H7 (cell line): Measurements from ENCODE around the gene CPT1C. TPM values are rescaled to one million over a fixed set of nuclear protein-coding genes. Genes with fewer than 3 reads are reported as not detected.

Experiments
- DNase-seq: peaks from one replicate; pipeline ENCODE4 v3.0.0; 2012
- H3K27me3 ChIP-seq: 2 replicates; pipeline ENCODE4 v1.6.0; 2011; ENCODE audit warnings: mild to moderate bottlenecking, low read length; ENCODE audit not compliant: control insufficient read depth, insufficient read depth
- H3K36me3 ChIP-seq: replicated peaks from 2 replicates; pipeline ENCODE4 v1.5.1; 2011; ENCODE audit warnings: low read length; ENCODE audit not compliant: control insufficient read depth, insufficient read depth
- H3K4me3 ChIP-seq: 2 replicates; pipeline ENCODE4 v1.5.1; 2011; ENCODE audit warnings: low read depth, mild to moderate bottlenecking, control low read depth, low read length, moderate library complexity; ENCODE audit not compliant: insufficient read depth
- total RNA-seq: library from RNA; depleted of rRNA; stranded (reverse); fragments of >200 nt; shearing (Covaris generic); gene quantifications from 2 replicates; pipeline ENCODE4 v1.2.3, GENCODE V29; 2014

Gene CPT1C
- total RNA-seq, 1 experiment from 2014 or later, result 25.8 TPM

DNA sequence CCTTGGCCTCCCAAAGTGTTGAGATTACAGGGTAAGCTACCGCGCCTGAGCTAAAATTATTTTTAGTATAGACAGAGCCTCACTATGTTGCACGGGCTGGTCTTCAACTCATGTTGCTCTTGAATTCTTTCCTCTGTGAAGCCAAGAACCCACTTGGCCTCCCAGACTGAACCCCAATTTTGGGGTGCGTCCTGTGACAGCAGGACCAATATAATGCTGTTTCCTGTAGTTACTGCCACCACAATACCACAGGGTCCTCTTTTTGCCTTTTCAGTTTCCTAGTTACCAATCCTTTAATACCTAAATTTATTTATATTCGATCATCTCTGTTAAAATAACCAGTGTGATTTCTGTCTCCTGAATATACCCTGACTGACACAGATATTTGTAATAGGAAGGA lies 39.2 kb downstream of the CPT1C start:
- no peak for DNase-seq
- H3K36me3 ChIP-seq, result no peaks in the 10 kb centered on the region
- no peak overlapping the region for H3K4me3 ChIP-seq
- no peaks in the 10 kb centered on the region for H3K27me3 ChIP-seq

DNA sequence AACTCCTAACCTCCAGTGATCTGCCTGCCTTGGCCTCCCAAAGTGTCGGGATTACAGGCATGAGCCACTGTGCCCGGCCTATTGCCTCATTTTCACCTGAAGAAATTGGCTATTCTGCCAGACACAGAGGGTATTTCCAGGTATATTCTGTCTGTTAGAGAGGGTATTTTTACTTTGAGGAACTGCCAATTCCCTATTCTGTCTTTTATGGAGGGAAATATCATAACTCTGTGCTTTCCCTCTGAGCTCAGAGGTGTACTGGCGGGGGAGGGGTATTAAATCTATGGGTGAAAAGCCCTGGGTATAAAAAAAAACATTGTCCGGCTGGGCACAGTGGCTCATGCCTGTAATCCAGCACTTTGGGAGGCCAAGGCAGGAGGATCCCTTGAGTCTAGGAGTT lies 47.4 kb downstream of the CPT1C start:
- no peak overlapping the region for H3K4me3 ChIP-seq
- no peaks in the 10 kb centered on the region for H3K36me3 ChIP-seq
- H3K27me3 ChIP-seq, result no peaks in the 10 kb centered on the region
- no peak for DNase-seq

DNA sequence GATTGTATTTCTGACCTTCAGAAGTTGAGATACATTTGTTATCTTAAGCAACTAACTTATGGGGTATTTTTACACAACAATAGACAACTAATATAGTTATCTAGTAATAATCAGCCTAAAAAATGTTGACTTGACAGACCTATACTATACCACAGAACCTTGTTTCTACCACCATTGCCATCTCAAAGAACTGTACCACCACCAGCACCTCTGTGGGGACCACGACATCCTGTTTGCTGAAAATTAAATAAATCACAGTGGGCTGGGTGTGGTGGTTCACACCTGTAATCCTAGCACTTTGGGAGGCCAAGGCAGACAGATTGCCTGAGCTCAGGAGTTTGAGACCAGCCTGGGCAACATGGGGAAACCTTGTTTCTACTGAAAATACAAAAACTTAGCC lies 48.2 kb downstream of the CPT1C start:
- no peak for DNase-seq
- Histone ChIP-seq H3K4me3 (no peak overlapping the region), H3K36me3 (no peaks in the 10 kb centered on the region), H3K27me3 (no peaks in the 10 kb centered on the region)

DNA sequence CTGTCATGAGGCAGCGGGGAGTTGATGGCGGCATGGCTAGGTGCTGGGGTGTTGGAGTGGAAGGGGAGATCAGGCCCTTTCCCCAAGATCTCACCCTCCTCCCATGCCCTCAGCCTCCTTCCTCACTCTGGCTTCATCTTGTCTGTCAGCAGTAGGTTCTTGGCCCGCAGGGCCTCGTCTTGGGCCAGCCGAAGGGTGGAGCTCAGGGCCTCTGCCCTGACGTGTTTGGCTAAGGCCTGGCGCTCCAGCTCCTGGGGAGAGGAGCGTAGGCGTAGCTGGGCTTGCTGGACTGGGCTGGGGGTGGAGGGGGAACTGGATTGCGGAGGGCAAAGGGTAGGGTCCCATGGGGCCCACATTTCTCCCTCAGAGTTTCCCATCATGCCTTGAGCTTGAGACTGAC lies 49.0 kb downstream of the CPT1C start:
- Histone ChIP-seq H3K36me3 (no peaks in the 10 kb centered on the region), H3K27me3 (no peaks in the 10 kb centered on the region), H3K4me3 (no peak overlapping the region)
- no peak for DNase-seq

DNA sequence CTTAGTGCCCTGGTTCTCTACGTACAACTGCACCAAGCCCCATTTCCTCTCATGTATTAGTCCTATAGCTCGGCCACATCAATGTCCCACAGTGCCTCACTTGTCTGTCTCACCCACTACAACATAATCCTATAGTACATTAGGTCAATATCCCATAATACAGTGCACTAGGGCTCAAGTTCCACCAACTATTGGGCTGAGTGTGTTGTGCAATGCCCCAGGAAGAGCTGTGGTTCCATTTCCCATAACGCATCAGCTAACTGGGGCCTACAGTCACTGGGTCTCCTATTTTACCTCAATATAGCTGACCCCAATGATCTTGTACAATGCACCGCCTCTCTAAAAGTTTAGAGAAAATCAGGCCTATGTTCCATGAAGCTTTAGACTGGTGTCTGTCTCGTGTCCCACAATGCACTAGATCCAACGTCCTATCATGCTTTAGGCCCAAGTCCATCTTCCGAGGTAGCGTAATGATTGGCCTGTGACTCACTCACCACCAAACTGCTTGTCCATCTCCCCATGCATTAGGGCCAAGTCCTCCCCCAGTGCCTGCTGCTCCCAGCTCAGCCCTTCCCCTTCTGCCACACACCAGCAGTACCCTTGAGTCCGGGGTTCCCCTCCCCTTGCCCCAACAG lies 50.4 kb downstream of the CPT1C start:
- DNase-seq, result no peak
- Histone ChIP-seq H3K36me3 (no peaks in the 10 kb centered on the region), H3K27me3 (no peaks in the 10 kb centered on the region), H3K4me3 (no peak overlapping the region)

DNA sequence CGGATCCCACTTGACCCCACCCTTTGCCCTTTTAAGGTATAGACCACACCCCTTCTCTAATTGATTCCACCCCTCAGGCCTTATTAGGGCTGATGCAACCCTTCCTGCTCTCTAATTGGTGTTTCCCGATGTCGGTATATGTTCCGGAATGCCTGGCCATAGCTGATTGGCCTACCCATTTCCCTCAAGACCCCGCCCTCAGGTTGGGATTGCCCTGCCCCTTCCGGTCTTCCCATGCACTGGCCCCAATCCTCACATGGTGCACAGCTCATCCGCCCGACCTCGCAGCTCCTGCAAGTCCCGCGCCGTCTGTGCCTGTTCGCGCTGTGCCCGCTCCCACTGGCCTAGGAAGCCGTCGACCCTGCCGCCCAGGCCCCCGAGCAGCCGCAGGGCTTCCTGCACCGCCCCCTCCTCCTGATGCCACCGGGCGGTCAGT lies 54.0 kb downstream of the CPT1C start:
- DNase-seq, result peak; percentile 80
- Histone ChIP-seq H3K36me3 (no peaks in the 10 kb centered on the region), H3K4me3 (no peak overlapping the region), H3K27me3 (peaks cover 3% of the 10 kb centered on the region; the same call in 1 of the 2 replicates)

DNA sequence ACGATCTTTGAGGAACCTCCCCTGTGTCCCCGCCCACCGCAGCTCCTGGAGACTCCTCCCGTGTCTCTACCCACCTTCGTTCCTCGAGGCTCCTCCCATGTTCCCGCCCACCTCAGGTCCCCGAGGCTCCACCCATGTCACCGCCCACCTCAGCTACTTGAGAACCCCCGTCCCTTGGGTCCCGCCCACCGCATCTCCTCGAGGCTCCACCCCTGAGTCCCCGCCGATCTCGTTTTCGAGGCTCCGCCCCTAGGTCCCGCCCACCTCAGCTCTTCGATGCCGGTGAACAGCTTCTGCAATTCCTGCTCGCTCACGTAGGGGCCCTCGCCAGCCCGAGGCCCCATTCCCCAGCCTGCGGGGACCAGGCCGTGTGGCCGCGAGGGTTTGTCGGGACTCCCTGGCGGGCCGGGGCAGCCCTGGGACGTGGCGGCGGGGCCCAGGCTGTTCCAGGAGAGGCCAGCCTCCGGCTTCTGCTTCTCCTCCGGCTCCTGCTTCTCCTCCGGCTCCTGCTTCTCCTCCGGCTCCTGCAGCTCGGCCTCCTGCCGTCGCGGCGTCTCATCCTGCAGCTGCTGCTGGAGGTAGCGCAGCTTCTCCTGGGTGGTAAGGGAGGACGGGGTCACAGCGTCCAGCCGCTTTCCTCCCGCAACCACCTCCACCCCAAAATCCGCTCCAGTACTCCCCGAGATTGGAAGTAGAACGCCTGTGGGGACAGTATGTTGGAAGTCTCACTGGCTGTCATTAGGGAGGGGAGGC lies 55.5 kb downstream of the CPT1C start:
- H3K36me3 ChIP-seq, result no peaks in the 10 kb centered on the region
- DNase-seq, result peak; percentile 97
- H3K4me3 ChIP-seq, result peak overlapping the region; percentile 16
- peaks cover 3% of the 10 kb centered on the region; the same call in 1 of the 2 replicates for H3K27me3 ChIP-seq

DNA sequence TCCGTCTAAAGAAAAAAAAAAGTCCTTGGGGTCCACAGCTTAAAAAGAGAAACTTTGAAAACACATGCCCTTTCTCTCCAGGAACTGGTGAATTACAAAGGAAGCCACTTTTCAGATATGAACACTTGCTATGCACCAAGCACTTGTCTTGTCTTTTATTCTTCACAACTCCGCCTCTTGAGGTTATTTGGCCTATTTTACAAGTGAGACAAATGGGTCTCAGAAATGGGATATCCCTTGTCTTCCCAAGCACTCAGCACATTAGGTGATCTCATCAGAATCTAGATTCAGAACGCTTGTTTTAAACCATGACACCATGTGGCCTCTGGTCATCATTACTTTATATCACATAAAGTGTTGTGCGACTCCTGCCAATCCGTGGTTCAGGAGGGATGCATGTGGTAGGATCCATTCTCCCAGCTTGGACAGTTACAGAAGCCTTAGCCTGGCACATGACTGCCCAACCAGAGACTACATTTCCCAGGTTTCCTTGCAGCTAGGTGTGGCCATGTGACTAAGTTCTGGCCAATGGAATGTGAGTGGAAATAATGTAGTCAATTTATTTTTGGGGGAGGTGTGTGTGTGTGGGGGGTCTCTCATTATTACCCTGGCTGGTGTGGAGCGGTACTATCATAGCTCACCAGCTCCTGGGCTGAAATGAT lies 58.3 kb downstream of the CPT1C start:
- DNase-seq, result peak; percentile 73
- Histone ChIP-seq H3K36me3 (no peaks in the 10 kb centered on the region), H3K27me3 (peaks cover 3% of the 10 kb centered on the region; the same call in 1 of the 2 replicates), H3K4me3 (no peak overlapping the region)

DNA sequence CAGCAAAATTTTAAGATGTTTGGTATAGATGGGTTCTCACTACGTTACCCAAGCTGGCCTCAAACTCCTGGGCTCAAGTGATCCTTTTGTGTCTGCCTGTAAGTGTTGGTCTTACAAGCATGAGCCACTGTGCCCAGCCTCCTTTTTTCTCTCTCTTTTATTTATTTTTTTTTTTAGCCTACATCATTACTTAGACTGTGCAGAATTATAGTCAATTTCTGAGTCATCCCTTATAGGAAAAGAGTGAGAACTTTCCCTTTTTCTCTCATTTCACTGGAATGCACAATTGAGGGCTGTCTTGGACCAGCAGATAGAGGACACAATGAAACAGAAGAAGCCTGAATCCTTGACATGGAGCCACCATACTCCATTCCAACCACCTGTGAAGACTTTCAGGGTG lies 58.9 kb downstream of the CPT1C start:
- H3K27me3 ChIP-seq, result peaks cover 3% of the 10 kb centered on the region; the same call in 1 of the 2 replicates
- H3K36me3 ChIP-seq, result no peaks in the 10 kb centered on the region
- no peak for DNase-seq
- H3K4me3 ChIP-seq, result no peak overlapping the region

DNA sequence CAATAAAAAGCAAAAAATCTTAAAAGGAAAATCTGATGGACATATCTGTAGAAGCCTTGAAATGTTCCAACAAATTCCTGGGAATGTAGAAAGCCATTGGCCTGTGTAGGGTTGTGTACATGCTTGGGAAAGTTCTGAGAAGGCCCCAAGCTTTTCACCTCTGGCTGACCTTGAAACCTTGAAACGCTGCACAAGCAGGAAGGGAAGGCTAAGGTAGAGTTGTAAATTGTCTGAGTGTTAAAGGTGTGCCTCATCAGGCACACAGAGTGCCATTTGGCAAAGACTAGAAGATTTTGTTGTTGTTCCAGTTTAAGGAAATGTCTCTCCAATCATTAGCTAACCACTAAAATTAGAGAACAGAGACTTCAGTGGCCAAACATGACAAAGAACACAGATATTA lies 61.8 kb downstream of the CPT1C start:
- no peak overlapping the region for H3K4me3 ChIP-seq
- no peaks in the 10 kb centered on the region for H3K27me3 ChIP-seq
- no peak for DNase-seq
- no peaks in the 10 kb centered on the region for H3K36me3 ChIP-seq

DNA sequence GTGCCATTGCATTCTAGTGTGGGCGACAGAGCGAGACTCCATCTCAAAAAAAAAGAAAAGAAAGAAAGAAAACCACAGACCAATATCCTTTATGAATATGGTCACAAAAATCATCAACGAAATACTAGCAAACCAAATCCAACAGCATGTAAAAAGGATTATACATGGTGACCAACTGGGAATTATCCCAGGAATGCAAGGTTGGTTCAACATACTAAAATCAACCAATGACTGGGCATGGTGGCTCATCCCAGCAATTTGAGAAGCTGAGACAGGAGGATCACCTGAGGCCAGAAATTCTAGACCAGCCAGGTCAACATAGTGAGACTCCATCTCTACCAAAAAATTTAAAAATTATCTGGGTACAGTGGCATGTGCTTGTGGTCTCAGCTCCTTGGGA lies 65.0 kb downstream of the CPT1C start:
- H3K36me3 ChIP-seq, result no peaks in the 10 kb centered on the region
- no peak for DNase-seq
- H3K27me3 ChIP-seq, result no peaks in the 10 kb centered on the region
- H3K4me3 ChIP-seq, result no peak overlapping the region

DNA sequence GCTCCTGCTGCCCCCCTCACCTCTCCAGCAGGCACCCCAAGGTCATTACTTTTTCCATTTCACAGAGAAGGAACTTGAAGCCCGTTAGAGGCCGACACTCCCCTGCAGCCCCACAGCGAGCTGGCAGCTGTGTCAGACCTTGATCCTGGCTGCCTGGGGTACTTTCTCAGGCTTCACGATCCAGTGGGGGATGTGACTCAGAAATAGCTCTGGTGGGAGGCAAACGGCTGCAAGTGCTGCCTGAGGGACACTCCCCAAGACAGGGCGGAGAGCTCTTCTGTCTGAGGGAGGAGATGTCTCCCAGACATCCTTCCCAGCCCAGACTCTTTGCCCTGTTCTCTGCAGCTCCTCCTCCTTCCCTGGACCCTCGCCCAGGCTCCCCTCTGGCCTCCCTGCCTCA lies 67.4 kb downstream of the CPT1C start:
- H3K36me3 ChIP-seq, result no peaks in the 10 kb centered on the region
- DNase-seq, result peak; percentile 38
- H3K4me3 ChIP-seq, result no peak overlapping the region
- H3K27me3 ChIP-seq, result no peaks in the 10 kb centered on the region

DNA sequence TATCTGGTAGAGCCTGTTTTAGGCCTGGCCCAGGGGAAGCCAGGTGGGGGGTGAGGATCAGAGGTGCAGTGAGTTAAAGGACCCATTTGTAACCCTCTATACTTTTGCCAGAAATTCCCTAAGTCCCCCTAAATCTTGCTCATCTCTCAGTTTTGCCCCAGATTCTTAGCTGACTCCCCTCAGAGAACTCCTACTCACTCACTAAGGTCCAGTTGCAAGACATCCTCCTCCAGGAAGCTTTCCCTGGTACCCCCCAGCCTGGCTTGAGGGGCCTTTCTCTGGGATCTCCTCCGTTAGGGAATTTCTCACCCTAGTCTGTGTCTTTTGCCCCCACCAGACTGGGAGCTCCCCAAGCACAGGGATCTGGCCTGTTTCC lies 70.3 kb downstream of the CPT1C start:
- no peaks in the 10 kb centered on the region for H3K27me3 ChIP-seq
- H3K36me3 ChIP-seq, result no peaks in the 10 kb centered on the region
- H3K4me3 ChIP-seq, result no peak overlapping the region
- peak; percentile 19 for DNase-seq

DNA sequence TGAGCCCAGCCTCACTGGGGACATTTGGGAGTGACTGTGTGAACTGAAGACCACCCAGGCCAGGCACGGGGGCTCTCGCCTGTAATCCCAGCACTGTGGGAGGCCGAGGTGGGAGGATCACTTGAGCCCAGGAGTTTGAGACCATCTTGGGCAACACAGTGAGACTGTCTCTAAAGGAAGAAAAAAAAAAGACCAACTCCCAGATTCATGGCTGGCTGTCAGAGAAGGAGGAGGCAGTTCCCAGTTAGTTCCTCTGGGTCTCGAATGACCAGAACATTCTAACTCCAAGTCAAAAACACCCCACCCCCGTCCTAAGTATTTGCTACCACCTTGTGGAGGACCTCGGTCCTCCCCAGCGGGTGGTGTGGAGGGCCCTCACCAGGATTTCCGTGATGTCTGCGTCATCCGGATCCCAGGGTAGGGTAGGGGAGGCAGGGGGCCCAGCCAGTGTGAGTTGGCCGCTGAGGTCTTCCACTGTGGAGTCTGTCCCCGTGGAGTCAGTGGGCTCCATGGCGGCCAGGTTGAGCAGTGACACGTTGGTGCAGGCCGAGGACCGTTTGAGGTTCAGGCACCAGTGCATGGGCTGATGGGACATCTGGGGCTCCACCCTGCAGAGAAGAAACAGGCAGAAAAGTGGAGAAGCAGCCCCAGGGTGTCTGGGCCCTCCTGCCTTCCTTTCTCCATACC lies 70.9 kb downstream of the CPT1C start:
- peak; percentile 71 for DNase-seq
- Histone ChIP-seq H3K36me3 (no peaks in the 10 kb centered on the region), H3K27me3 (no peaks in the 10 kb centered on the region), H3K4me3 (no peak overlapping the region)
